Measurements from ENCODE around the gene TIMM17B.

The TIMM17B gene

DNA sequence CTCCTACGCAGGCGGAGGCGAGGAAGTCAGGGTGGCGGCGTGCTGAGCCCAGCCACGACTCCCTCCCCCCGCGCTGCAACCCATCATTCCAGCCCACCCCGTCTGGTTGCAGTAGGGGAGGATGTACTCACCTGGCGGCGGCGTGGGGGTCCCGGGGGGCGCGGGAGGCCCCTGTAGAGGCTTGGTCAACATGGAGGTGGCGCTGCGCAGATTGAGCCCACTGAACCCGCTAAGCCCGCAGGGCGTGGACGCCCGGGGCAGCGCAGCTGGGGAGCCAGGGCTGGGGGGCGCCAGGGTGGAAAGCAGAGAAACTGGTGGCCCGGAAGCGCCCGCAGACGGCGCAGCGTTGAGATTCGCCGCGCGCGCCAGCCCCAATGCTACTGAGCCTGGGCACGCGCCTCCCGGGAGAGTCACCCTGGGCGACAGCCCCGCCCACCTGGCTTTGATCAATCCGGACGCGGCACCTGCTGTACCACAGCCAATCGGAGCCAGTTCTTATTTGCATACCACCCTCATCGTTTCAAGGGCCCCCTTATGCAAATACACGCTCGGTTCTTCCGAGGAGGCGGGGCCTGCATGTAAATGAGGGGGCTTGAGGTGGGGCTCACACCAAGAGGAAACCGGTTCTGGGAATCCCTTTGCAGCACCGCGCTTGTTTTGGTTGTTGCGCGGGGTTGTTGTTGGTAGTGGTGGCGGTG, 21.2 kb upstream of the TIMM17B start, which contains the start of gene PIM2:
Gene PIM2 (minus strand): TSS at position 382 of the 698 bp plus-strand sequence. CDS start 190 bp downstream, at position 192.
- peak; percentile 80 to 84 for DNase-seq (ENCODE audit: low read depth in 2 of 2)

DNA sequence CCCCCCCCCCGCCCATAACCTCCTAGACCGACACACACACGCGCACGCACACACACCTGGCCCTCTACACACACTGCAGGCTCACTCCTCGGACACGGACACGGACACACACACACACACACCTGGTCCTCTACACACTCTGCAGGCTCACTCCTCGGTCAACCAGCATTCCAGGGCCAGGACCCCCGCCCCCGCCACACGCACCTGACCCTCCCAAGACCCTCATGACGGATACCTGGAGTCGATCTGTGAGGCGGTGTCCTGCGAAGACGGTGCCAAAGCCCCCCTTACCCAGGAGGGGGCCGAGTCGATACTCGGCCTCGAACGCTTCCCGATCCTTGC, 20.7 kb upstream of the TIMM17B start:
- DNase-seq (ENCODE audit: low read depth in 2 of 2): no peak

DNA sequence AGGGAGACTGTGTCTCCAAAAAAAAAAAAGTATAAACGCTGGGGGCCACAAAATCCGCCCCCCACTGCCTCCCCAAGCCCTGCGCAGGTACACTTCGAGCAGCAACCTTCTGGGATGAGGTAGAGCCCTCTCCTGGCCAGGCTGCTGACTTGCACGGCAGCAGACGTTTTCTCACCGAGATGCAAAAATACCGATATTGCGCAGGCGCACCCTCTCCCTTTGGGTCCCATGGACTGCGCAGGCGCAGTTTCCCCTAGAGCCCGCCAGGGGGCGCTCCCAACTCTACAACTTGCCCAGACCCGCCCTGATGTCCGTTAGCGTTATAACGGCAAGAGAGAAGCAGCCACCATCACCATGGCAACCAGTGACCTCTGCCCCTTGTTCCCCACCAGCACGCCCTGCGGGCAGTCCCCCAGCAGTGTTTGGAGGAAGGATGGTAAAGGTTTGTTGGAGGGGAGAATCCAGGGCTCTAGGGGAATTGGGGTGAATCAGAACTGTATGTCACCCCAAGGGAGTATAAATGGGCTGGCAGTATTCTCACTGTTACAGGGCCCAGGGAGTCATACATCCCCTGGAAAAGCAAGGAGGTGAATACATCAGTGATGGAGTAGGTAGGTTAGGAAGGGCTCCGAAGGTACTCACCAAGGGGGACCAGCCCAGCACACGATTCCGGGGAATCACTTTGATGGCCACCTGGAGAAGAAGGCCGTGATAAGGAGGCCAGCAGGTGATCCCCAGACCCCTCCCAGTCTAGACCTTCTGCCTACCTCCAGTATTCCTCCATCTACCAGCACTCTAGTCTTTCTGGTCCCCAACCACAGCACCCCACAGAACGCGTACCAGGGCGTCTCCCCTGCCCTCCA, 19.8 kb upstream of the TIMM17B start:
- peak; percentile 73 to 74 for DNase-seq (ENCODE audit: low read depth in 2 of 2)

DNA sequence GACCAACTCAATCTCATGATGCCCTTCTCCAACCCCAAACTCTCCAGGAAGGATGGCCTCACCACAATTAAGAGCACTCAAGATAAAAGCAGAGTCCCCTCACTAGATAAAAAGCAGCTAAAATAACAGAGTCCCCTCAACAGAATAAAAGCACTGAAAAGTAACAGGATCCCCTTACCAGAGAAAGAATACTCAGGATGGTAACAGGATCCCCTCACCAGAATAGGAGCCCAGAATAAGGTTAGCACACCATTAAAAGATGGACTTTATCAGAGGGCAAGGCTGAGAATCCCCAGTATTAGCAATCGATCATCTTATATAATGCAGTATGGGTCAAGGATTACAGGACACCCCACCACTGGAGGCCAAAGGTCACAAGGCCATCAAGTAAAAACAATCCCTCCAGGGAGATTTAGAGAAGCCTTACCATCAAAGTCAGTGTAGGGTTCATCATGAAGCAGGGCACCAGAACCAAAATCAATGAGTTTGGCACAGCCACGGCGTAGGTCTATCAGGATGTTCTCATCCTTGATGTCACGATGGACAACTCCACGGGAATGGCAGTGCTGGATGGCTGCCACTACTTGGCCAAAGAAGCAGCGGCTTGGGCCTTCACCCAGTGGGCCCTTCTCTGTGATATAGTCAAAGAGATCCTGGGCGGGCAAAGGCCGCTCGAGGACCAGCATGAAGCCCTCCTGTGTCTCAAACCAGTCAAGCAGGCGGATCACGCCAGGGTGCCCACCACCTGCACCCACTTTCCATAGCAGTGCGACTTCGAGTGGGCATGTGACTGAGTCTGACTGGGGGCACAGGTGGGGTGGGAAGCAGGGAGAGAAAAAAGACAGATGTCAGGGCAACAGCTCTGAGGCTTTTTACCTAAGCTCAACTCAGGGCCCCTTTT, 17.3 kb upstream of the TIMM17B start:
- no peak for DNase-seq (ENCODE audit: low read depth in 2 of 2)

DNA sequence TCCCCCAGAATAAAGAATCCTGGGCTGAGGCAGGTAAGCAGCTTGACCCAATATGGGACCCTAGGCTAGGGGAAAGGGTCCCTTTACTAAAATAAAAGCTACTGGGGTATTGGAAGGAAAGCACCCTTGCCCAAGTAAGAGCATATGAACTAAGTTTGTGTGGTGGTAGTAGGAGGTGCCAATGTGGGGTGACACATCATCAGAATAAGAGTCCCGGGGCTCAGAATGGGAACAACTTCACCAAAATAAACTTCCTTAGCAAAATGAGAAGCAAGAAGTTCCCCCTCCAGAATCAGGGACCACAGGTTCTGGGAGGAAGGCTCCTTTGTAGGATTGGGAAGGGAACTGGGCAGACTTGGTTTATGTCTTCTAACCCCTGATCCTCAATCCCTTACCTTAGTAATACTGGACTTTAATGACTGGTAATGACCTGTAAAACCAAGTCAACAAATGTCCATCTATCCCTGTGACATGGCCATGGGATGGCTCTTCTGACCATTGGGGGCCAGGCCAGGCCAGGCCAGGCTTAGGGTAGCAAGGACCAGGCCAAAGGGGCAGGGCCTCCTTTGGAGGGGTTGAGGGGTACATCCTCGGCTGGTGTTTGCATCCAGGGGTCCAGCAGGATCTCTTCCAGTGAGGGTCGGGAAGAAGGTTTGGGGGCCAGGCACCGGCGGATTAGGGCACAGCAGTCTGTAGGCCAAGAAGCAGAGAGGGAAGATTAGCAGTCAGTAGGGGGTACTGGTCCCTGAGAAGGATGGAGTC, 16.2 kb upstream of the TIMM17B start:
- DNase-seq (ENCODE audit: low read depth in 2 of 2): no peak

DNA sequence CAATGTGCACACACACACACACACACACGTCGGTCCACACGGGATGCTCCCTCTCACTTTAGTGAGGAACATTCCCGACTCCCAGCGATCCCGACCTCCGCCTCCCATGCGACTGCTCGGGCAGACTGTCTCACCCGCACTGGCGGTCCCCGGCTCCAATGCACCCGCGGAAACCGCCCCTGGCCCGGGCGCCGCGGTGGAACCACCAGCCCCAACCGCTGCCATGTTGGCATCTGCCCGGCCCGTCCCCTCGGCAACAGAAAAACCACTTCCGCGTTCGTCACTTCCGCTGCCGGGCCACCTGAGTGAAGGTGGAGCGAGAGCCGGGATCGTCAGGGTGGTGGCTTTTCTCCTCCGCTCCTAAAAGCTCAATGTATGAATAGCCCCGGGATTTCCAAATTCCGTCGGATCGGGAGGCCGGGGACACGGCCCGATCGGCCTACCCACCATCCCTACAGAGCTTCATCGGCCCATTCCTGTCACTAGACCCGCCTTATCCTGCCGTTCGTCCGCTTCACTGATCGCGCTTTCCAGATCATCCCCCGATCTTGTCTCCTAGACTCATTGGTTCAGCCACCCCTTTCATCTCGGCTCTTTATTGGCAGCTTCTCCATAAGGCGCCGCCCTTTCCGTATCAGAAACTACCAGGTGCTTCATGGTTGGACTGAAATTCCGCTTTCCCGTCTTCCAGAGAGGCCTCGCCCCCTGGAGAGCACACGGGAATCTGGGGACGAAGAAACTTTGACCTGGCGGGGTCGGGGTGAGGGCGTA, 14.0 kb upstream of the TIMM17B start, which contains the start of gene SLC35A2:
Gene SLC35A2 (minus strand): TSS at position 235 of the 771 bp plus-strand sequence. CDS start 10 bp downstream, at position 225.
- DNase-seq (ENCODE audit: low read depth in 2 of 2): peak; percentile 73 to 80

DNA sequence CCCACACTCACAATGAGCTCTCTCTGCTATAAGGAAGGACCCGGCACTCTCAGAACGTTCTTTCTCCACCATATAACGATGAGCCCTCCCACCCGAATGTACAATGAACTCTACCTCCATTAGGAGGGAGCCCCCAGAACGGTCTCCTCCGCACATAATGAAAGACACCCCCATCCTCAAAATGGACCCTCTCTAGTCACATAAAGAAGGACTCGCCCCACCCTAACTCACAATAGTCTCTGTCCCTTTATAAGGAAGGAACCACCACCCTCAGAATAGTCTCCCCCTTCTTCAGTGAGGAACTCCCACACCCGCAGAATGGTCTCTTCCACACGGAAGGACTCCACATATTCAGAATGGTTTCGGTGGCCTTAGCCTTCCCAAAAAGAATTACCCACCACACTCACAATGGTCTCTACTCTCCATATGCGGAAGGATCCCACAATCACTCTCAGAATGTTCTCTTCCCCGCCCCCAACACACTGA, 13.4 kb upstream of the TIMM17B start:
- no peak for DNase-seq (ENCODE audit: low read depth in 2 of 2)

DNA sequence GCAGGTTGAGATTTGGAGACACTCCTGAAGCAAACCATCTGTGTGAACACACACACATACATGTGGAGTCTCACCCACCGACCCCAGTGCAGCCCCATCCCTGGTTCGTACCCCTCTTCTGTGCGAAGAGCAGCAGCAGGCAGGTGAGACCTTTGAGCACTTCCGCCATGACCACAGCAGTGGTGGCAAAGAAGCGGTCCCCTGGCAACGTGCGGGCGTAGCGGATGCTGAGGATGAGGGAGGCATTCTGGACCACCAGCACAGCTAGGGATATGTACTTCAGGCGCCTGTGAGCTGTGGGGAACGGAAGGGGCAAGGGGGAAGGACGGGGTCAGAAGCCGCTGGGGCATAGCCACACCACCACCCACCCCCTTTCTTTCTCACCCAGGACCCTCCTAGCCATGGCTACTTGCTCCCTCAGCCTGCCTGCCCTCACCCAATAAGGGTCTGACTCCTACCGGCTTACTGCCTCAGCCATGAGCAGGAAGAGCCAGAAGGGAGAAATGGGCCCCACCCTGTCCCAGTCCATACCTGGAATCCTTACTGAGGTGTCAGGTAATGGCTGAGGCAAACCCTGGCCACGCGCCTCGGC, 12.2 kb upstream of the TIMM17B start:
- no peak for DNase-seq (ENCODE audit: low read depth in 2 of 2)

DNA sequence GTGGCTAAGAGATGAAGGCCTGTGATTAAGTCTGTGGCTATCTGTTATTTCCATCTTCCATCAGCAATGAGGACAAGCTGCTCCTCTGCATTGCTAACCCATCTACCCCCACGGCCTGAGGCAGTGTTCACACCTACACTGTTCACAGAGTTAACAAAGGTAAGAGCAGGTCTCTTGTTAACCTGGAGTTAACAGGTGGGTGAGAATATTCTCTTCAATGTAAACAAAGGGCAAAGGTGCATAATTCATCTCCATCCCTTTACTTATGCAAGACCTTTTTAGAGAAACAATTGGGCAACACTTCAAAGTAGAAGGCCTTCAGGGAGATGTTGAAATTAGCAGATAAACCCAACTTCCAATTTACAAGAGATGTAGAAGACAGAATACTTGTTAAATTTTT, 11.0 kb upstream of the TIMM17B start:
- no peak for DNase-seq (ENCODE audit: low read depth in 2 of 2)

DNA sequence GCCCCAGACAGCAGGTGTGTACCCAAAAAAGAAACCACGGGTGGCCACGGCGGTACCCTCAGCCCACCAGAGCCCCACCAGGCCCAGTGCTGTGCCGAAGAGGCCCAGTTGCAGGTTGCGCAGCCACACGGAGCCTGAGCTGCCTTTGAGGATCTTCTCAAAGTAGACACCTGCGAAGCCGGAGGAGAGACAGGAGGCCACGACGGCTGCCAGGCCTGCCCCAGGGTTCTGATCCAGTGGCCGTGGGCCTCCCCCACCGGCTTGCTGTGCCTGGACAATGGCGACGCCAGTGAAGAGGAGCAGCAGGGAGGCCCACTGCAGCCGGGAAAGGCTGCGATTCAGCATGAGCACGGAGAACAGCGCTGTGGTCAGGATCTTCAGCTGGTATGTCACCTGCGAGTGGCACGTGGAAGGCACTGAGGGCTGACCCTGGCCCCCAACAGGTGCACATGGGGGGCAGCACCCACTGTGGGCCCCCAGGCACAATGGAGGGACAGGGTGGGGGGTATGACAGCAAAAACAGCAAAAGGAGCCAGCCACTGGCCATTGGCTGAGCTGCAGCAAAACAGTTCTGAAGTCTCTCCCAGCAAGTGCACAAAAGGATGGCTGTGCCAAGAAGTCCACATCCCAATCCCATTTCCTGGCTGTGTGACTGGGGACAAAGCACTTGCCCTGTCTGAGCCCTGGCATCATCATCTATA, 7.7 kb upstream of the TIMM17B start:
- no peak for DNase-seq (ENCODE audit: low read depth in 2 of 2)

DNA sequence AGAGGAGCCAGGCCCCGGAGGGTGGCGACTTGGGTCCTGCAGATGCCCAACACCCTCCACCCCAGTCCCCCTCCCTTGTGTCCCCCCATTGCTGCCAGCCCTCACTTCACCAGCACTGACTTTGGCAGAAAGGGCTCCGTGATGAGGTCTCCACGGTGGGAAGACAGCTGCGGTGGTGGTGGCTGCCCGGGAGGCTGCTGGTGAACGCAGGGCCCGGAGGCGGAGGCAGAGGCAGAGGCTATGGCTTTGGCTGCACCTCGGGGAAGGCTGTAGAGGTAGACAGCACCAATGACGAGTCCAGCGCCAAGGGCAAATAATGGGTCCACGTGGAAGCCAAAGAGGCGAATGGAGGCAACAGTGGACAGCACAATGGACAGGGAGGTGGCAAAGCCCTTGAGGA, 7.1 kb upstream of the TIMM17B start:
- DNase-seq (ENCODE audit: low read depth in 2 of 2): no peak

DNA sequence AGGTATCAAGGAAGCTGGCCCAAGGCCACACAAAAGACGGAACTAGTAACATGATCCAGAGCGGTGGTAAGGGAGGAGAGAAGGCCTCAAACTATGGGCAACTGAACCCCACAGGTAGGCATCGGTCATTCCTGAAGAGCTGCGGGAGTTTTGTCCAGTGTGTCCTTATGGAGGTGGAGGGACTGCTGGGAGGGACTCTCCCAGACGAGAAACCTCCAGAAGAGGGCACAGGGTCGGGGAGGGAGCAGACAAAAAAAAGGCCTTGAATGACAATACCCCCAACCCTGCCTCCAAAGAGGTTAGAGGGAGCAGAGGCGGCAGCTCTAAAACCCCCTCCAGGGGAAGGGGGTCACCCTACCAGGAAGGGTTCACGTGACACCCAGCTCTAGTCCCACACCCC, 6.6 kb upstream of the TIMM17B start:
- DNase-seq (ENCODE audit: low read depth in 2 of 2): no peak

DNA sequence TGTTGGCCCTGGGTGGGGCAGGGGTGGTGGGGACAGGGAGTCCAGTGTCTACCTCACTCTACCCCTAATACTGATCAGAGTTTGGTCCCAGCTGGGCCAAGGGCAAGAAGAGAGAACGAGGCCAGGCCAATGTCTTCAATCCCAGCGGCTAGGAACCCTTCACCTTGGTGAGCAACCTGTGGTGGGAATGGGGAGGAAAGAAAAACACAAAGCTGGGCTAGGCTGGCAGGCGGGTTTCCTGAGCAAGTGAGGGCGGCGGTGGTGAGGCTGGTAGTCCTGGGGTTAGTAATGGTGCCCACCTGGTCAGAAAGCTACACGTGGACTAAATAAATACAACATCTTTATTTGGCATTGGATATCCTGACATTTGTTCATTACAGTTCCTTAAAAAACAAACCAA, 5.7 kb upstream of the TIMM17B start:
- no peak for DNase-seq (ENCODE audit: low read depth in 2 of 2)

DNA sequence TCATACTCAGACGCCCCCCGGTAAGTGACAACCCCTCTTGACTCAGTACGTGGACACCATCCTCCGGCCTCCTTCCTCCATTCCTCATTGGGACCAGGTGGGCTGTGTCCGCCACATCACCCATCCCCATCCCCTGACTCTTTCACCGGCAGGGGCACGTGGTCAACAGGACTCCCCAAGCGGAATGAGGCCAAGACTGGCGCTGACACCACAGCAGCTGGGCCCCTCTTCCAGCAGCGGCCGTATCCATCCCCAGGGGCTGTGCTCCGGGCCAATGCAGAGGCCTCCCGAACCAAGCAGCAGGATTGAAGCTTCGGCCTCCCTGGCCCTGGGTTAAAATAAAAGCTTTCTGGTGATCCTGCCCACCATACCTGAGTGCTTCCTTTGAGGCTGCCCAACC, 5.2 kb upstream of the TIMM17B start:
- no peak for DNase-seq (ENCODE audit: low read depth in 2 of 2)

DNA sequence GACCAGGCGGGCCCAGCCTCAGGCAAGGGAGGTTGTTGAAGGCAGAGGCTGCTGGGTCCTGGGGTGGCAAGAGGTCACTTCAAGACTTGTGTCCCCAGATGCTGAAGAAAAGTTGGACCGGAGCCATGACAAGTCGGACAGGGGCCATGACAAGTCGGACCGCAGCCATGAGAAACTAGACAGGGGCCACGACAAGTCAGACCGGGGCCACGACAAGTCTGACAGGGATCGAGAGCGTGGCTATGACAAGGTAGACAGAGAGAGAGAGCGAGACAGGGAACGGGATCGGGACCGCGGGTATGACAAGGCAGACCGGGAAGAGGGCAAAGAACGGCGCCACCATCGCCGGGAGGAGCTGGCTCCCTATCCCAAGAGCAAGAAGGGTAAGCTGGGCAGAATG, 4.6 kb upstream of the TIMM17B start:
- no peak for DNase-seq (ENCODE audit: low read depth in 2 of 2)

DNA sequence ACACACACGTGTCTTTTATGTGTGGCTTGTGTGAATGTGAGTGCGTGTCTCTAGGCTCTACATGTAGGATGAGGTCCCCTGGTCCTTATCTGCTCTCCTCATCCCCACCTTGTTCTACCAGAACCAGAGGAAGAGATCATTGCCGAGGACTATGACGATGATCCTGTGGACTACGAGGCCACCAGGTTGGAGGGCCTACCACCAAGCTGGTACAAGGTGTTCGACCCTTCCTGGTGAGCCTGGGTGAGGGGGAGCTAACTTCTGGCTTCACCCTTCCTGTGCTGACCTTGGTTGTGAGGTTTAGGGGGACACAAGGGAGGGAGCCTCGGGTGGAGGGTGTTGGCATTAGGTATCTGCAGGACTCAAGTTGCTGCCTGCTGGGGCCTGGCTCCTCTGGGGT, 3.5 kb upstream of the TIMM17B start:
- no peak for DNase-seq (ENCODE audit: low read depth in 2 of 2)

DNA sequence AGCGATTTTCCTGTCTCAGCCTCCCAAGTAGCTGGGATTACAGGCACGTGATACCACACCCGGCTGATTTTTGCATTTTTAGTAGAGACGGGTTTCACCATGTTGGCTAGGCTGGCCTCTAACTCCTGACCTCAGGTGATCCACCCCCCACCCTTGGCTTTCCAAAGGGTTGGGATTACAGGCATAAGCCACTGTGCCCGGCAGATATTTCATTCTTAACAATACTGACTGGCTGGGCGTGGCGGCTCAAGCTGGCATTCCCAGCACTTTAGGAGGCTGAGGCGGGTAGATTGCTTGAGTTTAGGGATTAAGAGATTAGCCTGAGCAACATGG, 1.5 kb upstream of the TIMM17B start:
- DNase-seq (ENCODE audit: low read depth in 2 of 2): no peak

DNA sequence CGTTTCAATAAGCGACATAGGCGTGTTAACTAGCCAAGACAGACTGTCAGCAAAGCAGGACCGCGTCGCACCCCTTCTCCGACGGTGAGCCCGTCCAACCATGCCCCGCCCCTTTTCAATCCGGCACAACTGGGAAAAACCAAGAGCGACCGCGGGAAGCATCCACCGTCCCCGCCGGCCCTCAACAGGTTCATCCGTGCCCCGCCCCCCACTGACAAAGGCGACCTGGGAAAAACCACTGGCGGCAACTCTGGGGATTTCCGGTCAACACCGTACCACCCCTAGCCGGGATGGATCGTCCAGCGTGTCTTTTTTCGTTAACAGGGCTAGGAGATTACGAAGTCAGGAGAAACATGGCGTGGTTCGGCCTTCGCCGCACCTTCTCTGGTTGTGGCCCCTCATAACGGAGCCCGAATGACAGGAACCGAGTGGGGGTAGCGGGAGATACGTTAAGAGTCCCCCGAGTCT, 377 bp downstream of the TIMM17B start:
- no peak for DNase-seq (ENCODE audit: low read depth in 2 of 2)

DNA sequence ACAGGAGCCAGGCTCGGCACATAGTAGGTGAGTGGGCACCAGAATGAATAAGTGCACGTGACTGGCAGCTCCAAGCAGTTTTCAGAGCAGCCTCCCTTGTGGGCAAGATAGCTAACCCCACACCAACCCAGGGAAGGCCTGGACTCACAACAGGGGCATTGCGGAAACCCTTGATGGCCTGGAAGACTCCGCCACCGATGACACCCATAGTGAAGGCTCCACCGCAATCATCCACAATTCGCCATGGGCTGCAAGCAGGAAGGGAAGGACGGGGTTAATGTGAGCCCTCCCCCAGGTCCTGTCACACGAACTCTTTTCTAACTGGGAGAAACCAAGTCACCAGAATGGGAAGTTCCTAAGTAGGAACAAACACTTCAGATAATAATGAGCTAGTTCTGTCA, 957 bp downstream of the TIMM17B start:
- DNase-seq (ENCODE audit: low read depth in 2 of 2): no peak
